Activated T-cell treated with anti-CD3 and anti-CD28 coated beads, Interleukin-2, amount 50 U/mL, for 72 hours (primary cell): ENCODE data around the gene SMARCC2. TPM values are rescaled to one million over a fixed set of nuclear protein-coding genes. Genes with fewer than 3 reads are reported as not detected.
"Not testable (repeated sequence)": the region's sequence is repeated elsewhere in the genome, so short reads cannot be mapped to it uniquely, and the experiment has no call there.

Experiments used
- ATAC-seq, 2 donors: fragments of 150-1000 bp; cut with Tn5 transposase; replicated peaks in 1 of 2; 2 replicates each; pipeline ENCODE4 v1.10.0; 2021; ENCODE audit warnings: moderate library complexity in 2 of 2, mild to moderate bottlenecking in 1 of 2
- DNase-seq, 2 donors: peaks; one replicate each; pipeline ENCODE4 v3.0.0; 2021 to 2022; ENCODE audit warnings: mixed read lengths in 1 of 2
- H3K27ac Mint-ChIP-seq: one replicate; pipeline ENCODE4 v1.8.0; 2022; ENCODE audit warnings: mild to moderate bottlenecking, moderate library complexity, mixed read lengths
- H3K27me3 Mint-ChIP-seq: one replicate; pipeline ENCODE4 v1.8.0; 2022; ENCODE audit warnings: low read depth, mixed read lengths
- H3K36me3 Mint-ChIP-seq, 2 donors: one replicate each; pipeline ENCODE4 v1.8.0; 2022; ENCODE audit warnings: mixed read lengths in 2 of 2, mild to moderate bottlenecking in 1 of 2; ENCODE audit not compliant: insufficient read depth in 2 of 2
- H3K4me1 Mint-ChIP-seq: one replicate; pipeline ENCODE4 v1.8.0; 2022; ENCODE audit warnings: low read depth, mixed read lengths
- H3K4me3 Mint-ChIP-seq, 2 donors: one replicate each; pipeline ENCODE4 v1.8.0; 2022; ENCODE audit warnings: mild to moderate bottlenecking in 2 of 2, mixed read lengths in 2 of 2, moderate library complexity in 2 of 2
- H3K9me3 Mint-ChIP-seq, 2 donors: one replicate each; pipeline ENCODE4 v1.8.0; 2022; ENCODE audit warnings: mixed read lengths in 2 of 2
- total RNA-seq, 2 donors: library from RNA; stranded (reverse); gene quantifications; one replicate each; pipeline ENCODE4 v1.2.3, GENCODE V29; 2022

The SMARCC2 gene
- total RNA-seq, 2 donors from 2014 or later, result 99.7 to 104 TPM

DNA sequence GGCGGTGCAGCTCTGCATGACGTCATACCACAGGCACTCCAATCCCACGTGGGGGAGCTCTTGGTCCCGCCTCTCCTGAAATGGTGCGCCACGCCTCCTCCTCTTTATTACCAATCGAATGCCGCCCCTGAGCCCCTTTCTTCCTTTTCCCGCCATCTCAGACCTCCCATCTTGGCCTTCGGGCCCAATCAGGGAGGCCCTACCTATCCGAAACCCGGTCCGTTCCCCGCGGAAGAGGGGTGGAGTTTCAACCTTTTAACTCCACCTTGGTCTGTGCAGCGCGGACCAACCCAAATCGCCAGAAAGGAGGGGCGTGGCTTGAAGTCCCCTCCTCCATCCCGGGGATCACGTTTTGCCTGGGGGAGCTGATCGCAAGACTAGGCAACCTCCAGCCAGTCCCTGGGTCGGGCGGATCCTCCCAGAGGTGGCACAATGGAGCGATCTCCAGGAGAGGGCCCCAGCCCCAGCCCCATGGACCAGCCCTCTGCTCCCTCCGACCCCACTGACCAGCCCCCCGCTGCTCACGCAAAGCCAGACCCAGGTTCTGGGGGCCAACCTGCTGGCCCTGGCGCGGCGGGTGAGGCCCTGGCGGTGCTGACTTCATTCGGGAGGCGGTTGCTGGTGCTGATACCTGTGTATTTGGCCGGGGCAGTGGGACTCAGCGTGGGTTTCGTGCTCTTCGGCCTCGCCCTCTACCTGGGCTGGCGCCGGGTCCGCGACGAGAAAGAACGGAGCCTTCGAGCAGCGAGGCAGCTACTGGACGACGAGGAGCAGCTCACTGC, 61.2 kb downstream of the SMARCC2 start, which contains the start of gene ESYT1:
Gene ESYT1 (plus strand): TSS at position 380 of the 782 bp plus-strand sequence. CDS start 53 bp downstream, at position 433.
- peak; percentile 97 to 99 for DNase-seq
- Mint-ChIP-seq H3K4me3 (peak within 1 kb of the TSS; percentile 97 to 98), H3K9me3 (no peaks in the 10 kb centered on the region), H3K36me3 (peaks cover 21 to 29% of the 10 kb centered on the region in 2 donors), H3K27ac (peak within 1 kb of the TSS; percentile 94), H3K4me1 (peaks cover 62% of the 10 kb centered on the region), H3K27me3 (no peaks in the 10 kb centered on the region)
- ATAC-seq, result peak; percentile 93 to 94

DNA sequence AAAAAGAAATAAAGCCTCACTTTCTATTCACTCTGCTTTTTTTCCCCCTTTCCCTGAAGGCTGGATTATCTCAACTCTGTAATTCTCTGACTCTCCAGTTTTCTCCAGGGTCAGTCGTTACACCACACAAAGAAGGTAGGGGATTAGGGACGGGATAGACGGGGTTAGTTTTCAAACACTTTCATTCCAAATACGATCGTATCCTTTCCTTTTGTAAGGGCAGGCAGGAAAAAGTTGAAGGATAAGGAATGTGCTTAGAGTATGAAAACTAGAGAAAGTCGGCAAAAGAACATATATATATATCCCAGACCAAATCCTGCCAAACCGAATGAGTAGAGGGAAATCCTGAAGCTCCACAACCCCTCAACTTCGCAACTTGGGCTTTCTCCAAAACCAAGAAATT, 61.8 kb downstream of the SMARCC2 start:
- H3K4me3 Mint-ChIP-seq, result peak overlapping the region; percentile 97 to 98
- peaks cover 20 to 28% of the 10 kb centered on the region in 2 donors for H3K36me3 Mint-ChIP-seq
- DNase-seq (no peak), ATAC-seq (no peak)
- H3K27ac Mint-ChIP-seq, result peak overlapping the region; percentile 34
- no peaks in the 10 kb centered on the region for H3K9me3 Mint-ChIP-seq
- peaks cover 62% of the 10 kb centered on the region for H3K4me1 Mint-ChIP-seq
- H3K27me3 Mint-ChIP-seq, result no peaks in the 10 kb centered on the region

DNA sequence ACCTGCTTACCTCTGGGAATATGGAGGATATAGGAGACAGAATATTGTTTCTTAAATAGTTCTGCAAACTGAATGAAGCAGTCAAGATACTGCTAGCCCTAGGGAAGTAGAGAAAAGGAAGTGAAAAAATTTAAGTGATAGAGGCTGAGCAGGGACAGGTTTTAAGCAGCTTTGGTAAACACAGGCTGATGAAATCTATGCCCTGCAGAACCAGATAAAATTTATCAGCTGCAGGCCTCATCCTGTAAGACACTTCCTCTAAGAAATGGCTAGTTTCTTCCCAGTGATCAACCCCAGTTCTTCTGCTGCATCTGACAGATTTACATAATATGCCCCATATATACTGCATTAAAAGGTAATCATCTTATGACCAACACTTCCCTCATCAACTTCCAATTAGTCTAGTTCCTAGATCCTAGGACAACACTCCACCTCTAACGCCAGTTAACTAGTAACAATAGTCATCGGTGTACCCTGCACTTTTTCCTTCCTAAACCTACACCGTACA, 62.5 kb downstream of the SMARCC2 start:
- ATAC-seq, result no peak
- Mint-ChIP-seq H3K27me3 (no peaks in the 10 kb centered on the region), H3K36me3 (peaks cover 14 to 23% of the 10 kb centered on the region in 2 donors), H3K9me3 (no peaks in the 10 kb centered on the region), H3K27ac (peak overlapping the region; percentile 81), H3K4me3 (peak overlapping the region; percentile 97 to 98), H3K4me1 (peaks cover 56% of the 10 kb centered on the region)
- DNase-seq, result no peak

DNA sequence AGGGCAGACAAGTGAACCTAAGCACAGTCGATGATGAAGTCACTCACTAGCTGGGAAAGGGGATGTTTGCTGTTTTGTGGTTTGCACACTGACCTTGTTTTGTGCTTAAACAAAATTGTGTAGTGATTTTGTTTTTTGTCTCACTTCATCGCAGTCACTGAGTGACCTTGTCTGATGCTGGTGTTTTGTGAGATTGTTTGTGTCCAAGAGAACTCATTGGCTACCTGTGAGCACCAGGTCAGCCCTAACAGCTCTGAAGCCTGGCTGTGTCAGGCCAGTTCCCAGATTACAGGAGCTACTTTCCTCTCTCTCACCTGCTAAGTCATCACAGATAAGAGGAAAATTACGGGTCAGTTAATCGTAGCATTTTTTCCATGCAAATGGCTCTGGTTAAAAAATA, 65.2 kb downstream of the SMARCC2 start:
- no peak for ATAC-seq
- peaks cover 43% of the 10 kb centered on the region for H3K4me1 Mint-ChIP-seq
- H3K27ac Mint-ChIP-seq, result peak overlapping the region; percentile 68

DNA sequence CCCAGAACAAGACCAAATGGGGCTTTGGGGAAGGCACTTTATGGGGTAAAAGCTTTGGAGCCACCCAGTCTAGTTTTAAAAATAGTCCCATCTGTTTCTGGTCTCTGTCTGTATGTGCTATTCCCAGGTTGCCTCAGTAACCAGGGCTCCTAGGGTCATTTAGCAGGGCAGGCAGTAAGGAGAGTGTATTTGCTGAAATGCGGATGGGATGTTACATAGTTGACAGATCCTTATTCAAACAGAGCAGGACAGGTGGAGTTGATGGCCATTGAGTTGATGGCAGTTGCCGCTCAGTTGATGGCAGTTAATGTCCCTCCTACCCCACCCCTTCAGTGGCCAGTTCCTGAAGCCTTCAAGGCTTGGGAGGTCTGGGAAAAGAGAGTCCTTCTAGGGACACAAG, 66.6 kb downstream of the SMARCC2 start:
- H3K27me3 Mint-ChIP-seq, result no peaks in the 10 kb centered on the region
- peaks cover 6 to 16% of the 10 kb centered on the region in 2 donors for H3K36me3 Mint-ChIP-seq
- H3K4me1 Mint-ChIP-seq, result peaks cover 51% of the 10 kb centered on the region
- ATAC-seq, result no peak
- H3K9me3 Mint-ChIP-seq, result no peaks in the 10 kb centered on the region
- no peak overlapping the region for H3K27ac Mint-ChIP-seq
- H3K4me3 Mint-ChIP-seq, result no peak overlapping the region
- DNase-seq, result no peak

More for the DNA sequence above, 65.2 kb downstream of the SMARCC2 start:
- Mint-ChIP-seq H3K36me3 (peaks cover 7 to 14% of the 10 kb centered on the region in 2 donors), H3K27me3 (no peaks in the 10 kb centered on the region), H3K4me3 (no peak overlapping the region), H3K9me3 (no peaks in the 10 kb centered on the region)
- DNase-seq, result no peak

DNA sequence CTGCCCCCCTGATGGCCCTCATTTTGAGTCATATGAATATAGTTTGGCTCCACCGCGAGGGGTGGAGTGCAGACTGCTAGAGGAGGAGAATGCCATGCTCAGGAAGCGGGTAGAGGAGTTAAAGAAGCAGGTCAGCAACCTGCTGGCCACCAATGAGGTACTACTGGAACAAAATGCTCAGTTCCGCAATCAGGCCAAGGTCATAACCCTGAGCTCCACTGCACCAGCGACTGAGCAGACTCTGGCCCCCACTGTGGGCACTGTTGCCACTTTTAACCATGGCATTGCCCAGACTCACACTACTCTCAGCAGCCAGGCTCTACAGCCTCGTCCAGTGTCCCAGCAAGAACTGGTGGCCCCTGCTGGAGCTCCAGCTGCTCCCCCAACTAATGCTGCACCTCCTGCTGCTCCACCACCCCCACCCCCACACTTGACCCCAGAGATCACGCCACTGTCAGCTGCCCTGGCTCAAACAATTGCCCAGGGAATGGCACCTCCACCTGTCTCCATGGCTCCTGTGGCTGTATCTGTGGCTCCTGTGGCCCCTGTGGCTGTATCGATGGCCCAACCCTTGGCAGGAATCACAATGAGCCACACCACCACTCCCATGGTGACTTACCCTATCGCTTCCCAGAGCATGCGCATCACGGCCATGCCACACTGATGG, 67.9 kb downstream of the SMARCC2 start:
- no peaks in the 10 kb centered on the region for H3K27me3 Mint-ChIP-seq
- no peak overlapping the region for H3K4me3 Mint-ChIP-seq
- no peak overlapping the region for H3K27ac Mint-ChIP-seq
- H3K4me1 Mint-ChIP-seq, result peaks cover 40% of the 10 kb centered on the region
- DNase-seq (no peak), ATAC-seq (no peak)
- peaks cover 16 to 27% of the 10 kb centered on the region in 2 donors for H3K36me3 Mint-ChIP-seq
- H3K9me3 Mint-ChIP-seq, result no peaks in the 10 kb centered on the region

DNA sequence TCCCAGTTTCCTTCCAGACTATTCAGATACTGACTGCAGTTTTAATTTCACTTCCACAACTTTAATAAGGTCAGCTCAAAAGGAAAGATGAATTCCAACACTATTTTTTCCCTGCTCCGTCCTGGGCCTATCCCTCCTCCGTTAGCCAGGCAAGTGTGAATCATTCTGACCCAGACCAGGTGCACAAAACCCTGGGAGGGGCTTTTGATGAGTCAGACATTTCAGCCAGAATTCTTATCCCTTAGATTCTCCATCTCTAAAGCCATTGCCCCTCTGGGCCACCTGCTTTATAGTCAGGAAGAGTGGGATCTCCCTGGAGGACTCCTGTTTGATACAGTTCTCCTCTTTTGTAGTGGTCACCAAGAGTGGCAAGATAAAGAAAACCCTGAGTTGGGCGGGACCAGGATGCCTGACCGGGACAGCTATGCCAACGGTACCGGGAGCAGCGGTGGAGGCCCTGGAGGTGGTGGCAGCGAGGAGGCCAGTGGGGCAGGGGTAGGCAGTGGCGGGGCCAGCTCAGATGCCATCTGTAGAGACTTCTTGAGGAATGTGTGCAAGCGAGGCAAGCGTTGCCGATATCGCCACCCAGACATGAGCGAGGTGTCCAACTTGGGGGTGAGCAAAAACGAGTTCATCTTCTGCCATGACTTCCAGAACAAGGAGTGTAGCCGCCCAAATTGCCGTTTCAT, 69.0 kb downstream of the SMARCC2 start:
- DNase-seq (no peak), ATAC-seq (no peak)
- H3K4me3 Mint-ChIP-seq, result no peak overlapping the region
- peaks cover 39% of the 10 kb centered on the region for H3K4me1 Mint-ChIP-seq
- H3K27ac Mint-ChIP-seq, result peak overlapping the region; percentile 16
- no peaks in the 10 kb centered on the region for H3K9me3 Mint-ChIP-seq
- peaks cover 16 to 27% of the 10 kb centered on the region in 2 donors for H3K36me3 Mint-ChIP-seq
- no peaks in the 10 kb centered on the region for H3K27me3 Mint-ChIP-seq

DNA sequence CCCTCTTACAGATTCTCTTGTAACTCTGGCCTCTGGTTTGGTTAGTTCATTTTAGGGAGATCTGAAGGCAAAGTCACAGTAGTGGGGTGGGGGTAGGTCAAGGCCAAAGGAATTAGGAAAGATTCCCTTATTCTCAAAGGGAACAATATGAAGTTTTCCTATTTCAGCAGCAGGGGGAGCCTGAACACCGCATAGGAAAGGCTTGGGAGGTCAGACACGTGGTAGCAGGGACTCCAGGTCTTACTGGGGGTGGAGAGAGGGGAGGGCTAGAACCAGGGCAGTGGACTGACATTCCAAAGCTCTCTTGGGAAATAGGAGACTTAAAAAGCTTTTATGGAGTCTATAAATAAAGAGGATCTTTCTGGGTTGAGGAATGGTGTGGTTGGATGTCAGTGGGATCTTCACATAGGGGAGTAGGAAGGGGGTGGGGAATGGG, 69.9 kb downstream of the SMARCC2 start:
- no peak for ATAC-seq
- Mint-ChIP-seq H3K9me3 (no peaks in the 10 kb centered on the region), H3K36me3 (peaks cover 16 to 27% of the 10 kb centered on the region in 2 donors), H3K4me3 (peak overlapping the region; percentile 90 to 93), H3K27me3 (no peaks in the 10 kb centered on the region), H3K4me1 (peaks cover 39% of the 10 kb centered on the region), H3K27ac (peak overlapping the region; percentile 66)
- DNase-seq, result peak; percentile 63 to 69

DNA sequence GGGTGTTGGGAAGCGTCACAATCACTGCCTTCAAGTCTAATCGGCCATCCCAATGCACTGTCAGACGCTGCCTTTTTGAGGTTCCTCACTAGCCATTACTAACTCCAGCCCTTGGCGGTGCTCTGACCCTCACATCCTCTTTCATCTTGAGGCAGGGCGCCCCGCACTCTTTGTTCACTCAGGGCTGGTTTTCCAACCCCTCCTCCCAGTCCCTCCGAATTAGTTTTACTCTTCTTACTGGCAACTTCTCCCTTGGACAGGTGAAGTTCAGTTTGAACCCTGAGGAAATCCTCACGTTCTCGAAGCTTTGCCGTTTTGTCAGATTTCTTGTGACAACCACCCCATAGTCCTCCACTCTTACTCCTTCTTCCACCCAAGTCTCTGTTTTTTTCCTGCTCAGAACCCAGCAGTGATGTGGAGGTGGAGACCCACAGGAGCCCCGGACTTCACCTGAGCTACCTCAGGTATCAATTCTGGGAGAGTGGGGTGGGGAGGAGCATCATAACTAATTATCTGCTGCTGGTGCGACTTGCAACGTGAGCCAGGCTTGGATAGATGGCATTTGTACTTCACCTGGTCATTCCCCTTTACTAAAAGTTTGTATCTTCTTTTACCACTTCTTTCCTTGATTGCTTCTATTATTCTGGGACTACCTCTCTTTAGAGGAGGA, 70.5 kb downstream of the SMARCC2 start:
- H3K9me3 Mint-ChIP-seq, result no peaks in the 10 kb centered on the region
- ATAC-seq (peak in 1 of 2 donors; percentile 3), DNase-seq (no peak)
- peak overlapping the region; percentile 90 to 93 for H3K4me3 Mint-ChIP-seq
- H3K36me3 Mint-ChIP-seq, result peaks cover 16 to 21% of the 10 kb centered on the region in 2 donors
- peak overlapping the region; percentile 66 for H3K27ac Mint-ChIP-seq
- no peaks in the 10 kb centered on the region for H3K27me3 Mint-ChIP-seq
- peaks cover 34% of the 10 kb centered on the region for H3K4me1 Mint-ChIP-seq

DNA sequence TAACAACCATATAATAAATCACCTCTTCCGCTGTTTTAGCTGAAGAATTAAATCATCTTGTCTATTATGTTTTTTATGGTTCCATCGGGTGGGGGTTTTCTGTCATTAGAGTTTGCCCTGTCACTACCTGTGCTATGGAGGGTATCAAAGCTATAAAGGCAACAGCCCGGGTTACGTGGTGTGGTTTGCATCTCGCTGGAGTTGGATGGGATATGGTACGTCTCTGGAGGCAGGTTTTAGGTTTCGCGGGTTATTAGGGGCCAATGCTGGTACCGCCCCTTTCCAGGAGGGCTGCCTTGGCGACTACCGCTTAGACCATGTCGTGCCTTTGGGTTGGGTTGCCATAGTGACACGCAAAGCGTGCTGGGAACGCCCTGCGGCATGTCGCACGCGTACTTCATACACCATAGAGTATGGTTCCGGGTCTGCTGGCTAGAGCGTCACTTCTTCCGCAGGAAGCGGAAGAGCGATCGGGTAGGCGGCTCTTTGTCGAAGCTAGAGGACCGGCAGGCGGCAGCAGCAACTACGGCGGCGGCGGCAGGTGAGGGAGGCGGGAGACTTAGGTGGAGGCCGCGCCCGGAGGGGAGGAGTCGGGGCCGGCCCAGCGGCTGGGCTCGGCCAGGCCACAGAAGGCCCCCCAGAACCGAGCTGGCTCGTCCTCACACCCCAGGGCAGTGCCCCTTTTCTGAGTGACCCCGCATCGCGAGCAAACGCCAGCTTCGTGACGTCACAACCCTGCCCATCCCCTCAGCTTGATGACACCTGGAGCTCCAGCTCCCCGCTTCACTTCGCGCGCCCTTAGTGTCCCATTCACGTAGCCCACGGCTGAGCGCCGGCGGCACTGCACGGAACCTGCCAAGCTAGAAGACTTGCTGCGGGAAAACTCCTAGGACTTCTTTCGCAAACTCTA, 71.2 kb downstream of the SMARCC2 start, which contains the start of gene ZC3H10:
Gene ZC3H10 (plus strand): TSS at position 489 of the 910 bp plus-strand sequence. CDS start 2,297 bp downstream, outside the sequence.
- H3K9me3 Mint-ChIP-seq, result no peaks in the 10 kb centered on the region
- peak within 1 kb of the TSS; percentile 90 to 93 for H3K4me3 Mint-ChIP-seq
- H3K27ac Mint-ChIP-seq, result peak within 1 kb of the TSS; percentile 99
- DNase-seq, result peak; percentile 97 to 99
- peaks cover 32% of the 10 kb centered on the region for H3K4me1 Mint-ChIP-seq
- H3K36me3 Mint-ChIP-seq, result peaks cover 16 to 25% of the 10 kb centered on the region in 2 donors
- no peaks in the 10 kb centered on the region for H3K27me3 Mint-ChIP-seq
- peak; percentile 87 for ATAC-seq

DNA sequence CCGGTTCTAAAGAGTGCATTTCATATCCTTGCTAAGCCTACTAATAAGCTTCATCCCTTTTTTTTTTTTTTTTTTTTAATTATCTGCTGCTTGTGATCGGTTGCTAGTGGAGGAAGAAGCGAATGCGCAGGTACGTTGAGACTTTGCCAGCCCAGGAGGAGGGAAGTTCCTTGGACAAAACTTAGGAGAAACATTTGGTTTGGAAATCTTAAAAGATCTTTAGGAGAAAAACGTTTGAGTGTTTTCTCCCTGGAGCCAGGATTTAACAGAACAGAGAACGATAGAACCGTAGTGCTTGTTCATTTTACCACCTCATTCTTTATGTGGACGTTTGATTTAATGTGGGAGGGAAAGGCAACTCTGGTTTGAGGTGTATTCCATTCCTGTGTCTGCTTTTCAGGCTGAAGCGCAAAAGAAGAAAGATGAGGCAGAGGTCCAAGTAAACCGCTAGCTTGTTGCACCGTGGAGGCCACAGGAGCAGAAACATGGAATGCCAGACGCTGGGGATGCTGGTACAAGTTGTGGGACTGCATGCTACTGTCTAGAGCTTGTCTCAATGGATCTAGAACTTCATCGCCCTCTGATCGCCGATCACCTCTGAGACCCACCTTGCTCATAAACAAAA, 72.1 kb downstream of the SMARCC2 start:
- H3K4me3 Mint-ChIP-seq, result peak overlapping the region; percentile 90 to 93
- DNase-seq, ATAC-seq, H3K27me3 Mint-ChIP-seq, H3K9me3 Mint-ChIP-seq: not testable (repeated sequence)
- peaks cover 32% of the 10 kb centered on the region for H3K4me1 Mint-ChIP-seq
- peak overlapping the region; percentile 99 for H3K27ac Mint-ChIP-seq
- peaks cover 16 to 26% of the 10 kb centered on the region in 2 donors for H3K36me3 Mint-ChIP-seq
